CD4-positive, alpha-beta T cell treated with Interferon alpha-2 for 1 hour (primary cell): ENCODE measurements around the gene SORCS2.

Source experiments
- DNase-seq, 2 donors: peaks; one replicate each; pipeline ENCODE4 v3.0.0-alpha.2; 2020 to 2022

SORCS2 gene

GRCh38 chr4:7224878-7225533 lies 32.7 kb downstream of the SORCS2 start:
- DNase-seq: no peak

- no peak for DNase-seq
These were observed 34.1 kb downstream of the SORCS2 start for GRCh38 chr4:7226439-7226838.

GRCh38 chr4:7227008-7227407 lies 34.7 kb downstream of the SORCS2 start:
- DNase-seq: no peak

- DNase-seq: no peak
These were observed 36.4 kb downstream of the SORCS2 start for GRCh38 chr4:7228734-7229133.

- DNase-seq: no peak
These were observed 39.8 kb downstream of the SORCS2 start for GRCh38 chr4:7232061-7232650.

- no peak for DNase-seq
These were observed 40.8 kb downstream of the SORCS2 start for GRCh38 chr4:7233006-7233580.

GRCh38 chr4:7233601-7234000 lies 41.3 kb downstream of the SORCS2 start:
- no peak for DNase-seq

- no peak for DNase-seq
These were observed 42.2 kb downstream of the SORCS2 start for GRCh38 chr4:7234355-7235029.

GRCh38 chr4:7235030-7235380 lies 42.7 kb downstream of the SORCS2 start:
- no peak for DNase-seq

GRCh38 chr4:7236847-7237246 lies 44.5 kb downstream of the SORCS2 start:
- no peak for DNase-seq

GRCh38 chr4:7237873-7238272 lies 45.5 kb downstream of the SORCS2 start:
- no peak for DNase-seq

GRCh38 chr4:7238300-7238960 lies 46.1 kb downstream of the SORCS2 start:
- no peak for DNase-seq

- no peak for DNase-seq
These were observed 46.9 kb downstream of the SORCS2 start for GRCh38 chr4:7239101-7239820.

- DNase-seq: no peak
These were observed 47.5 kb downstream of the SORCS2 start for GRCh38 chr4:7239844-7240243.

GRCh38 chr4:7240306-7240705 lies 48.0 kb downstream of the SORCS2 start:
- no peak for DNase-seq

GRCh38 chr4:7241597-7242125 lies 49.3 kb downstream of the SORCS2 start:
- no peak for DNase-seq

GRCh38 chr4:7242766-7243165 lies 50.4 kb downstream of the SORCS2 start:
- no peak for DNase-seq

GRCh38 chr4:7243609-7244330 lies 51.4 kb downstream of the SORCS2 start:
- no peak for DNase-seq

- no peak for DNase-seq
These were observed 52.0 kb downstream of the SORCS2 start for GRCh38 chr4:7244331-7244665.

GRCh38 chr4:7244751-7245320 lies 52.5 kb downstream of the SORCS2 start:
- DNase-seq: no peak

GRCh38 chr4:7247521-7247920 lies 55.2 kb downstream of the SORCS2 start:
- DNase-seq: no peak

- no peak for DNase-seq
These were observed 55.6 kb downstream of the SORCS2 start for GRCh38 chr4:7247946-7248345.
